Measurements from ENCODE around the gene CYP19A1. TPM values are rescaled to one million over a fixed set of nuclear protein-coding genes. Genes with fewer than 3 reads are reported as not detected.
A peak's percentile ranks its signal among the peaks of the same experiment; 100 is the strongest.

Gene CYP19A1
- total RNA-seq, 1 experiment from 2014 or later = 0.77 TPM

DNA sequence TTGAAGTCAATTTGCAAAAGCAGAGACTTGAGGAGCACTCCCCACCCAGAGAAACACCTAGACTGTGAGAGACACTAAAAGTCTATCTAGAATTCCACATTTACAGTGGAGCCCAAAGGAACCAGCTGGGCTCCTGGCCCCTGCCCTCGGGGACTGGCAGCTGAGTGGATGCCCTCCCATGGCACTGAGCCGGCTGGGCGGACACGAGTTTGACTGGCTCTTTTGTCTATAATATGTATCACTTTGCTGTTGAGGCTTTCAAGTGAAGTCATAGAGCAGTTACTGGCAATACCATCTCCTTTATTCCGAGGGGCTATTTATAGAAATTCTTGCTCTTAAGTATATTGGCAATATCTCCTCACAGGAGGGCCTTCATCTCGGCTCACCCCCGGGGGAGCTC, 177.9 kb downstream of the CYP19A1 start:
- ChIA-PET CTCF (interaction anchor here (0.7 kb wide), 1 partner anchor 111 kb away, joined by 3 read pairs; no protein-coding TSS in a partner anchor), POLR2A (no interaction called here)
- H3K9me3 Mint-ChIP-seq (ENCODE audit: unreplicated experiment) = no peaks in the 10 kb centered on the region
- TF ChIP-seq, protein P1, sequence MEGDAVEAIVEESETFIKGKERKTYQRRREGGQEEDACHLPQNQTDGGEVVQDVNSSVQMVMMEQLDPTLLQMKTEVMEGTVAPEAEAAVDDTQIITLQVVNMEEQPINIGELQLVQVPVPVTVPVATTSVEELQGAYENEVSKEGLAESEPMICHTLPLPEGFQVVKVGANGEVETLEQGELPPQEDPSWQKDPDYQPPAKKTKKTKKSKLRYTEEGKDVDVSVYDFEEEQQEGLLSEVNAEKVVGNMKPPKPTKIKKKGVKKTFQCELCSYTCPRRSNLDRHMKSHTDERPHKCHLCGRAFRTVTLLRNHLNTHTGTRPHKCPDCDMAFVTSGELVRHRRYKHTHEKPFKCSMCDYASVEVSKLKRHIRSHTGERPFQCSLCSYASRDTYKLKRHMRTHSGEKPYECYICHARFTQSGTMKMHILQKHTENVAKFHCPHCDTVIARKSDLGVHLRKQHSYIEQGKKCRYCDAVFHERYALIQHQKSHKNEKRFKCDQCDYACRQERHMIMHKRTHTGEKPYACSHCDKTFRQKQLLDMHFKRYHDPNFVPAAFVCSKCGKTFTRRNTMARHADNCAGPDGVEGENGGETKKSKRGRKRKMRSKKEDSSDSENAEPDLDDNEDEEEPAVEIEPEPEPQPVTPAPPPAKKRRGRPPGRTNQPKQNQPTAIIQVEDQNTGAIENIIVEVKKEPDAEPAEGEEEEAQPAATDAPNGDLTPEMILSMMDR (IDR thresholded peaks at IDR 0.05; ENCODE audit: insufficient read depth in 1 of 2, low read depth in 1 of 2, low read length in 1 of 2, severe bottlenecking in 1 of 2, unreplicated experiment in 1 of 2) = no peak
- H3K27me3 ChIP-seq (replicated peaks; ENCODE audit: control insufficient read depth, insufficient read depth, low read length) = no peaks in the 10 kb centered on the region
- H3K36me3 Mint-ChIP-seq (ENCODE audit: insufficient read depth, unreplicated experiment) = no peaks in the 10 kb centered on the region
- no TSS peak for BruUV-seq (replicated peaks)
- intact Hi-C loops (cut with micrococcal nuclease; ENCODE audit: unreplicated experiment) = loop anchor here (10.0 kb wide), 1 partner anchor 334 kb away; no protein-coding TSS in a partner anchor
- DNase-seq = no peak
- no peaks in the 10 kb centered on the region for H3K36me3 ChIP-seq (ENCODE audit: control insufficient read depth, insufficient read depth, low read length)
- H3K4me3 ChIP-seq (ENCODE audit: low read depth, low read length) = no peak overlapping the region
- no peaks in the 10 kb centered on the region for H3K4me1 Mint-ChIP-seq (ENCODE audit: low read depth, unreplicated experiment)
- H3K27ac Mint-ChIP-seq (ENCODE audit: unreplicated experiment) = no peak overlapping the region
- no peaks in the 10 kb centered on the region for H3K27me3 Mint-ChIP-seq (ENCODE audit: insufficient read depth, unreplicated experiment)
- H3K4me3 Mint-ChIP-seq (ENCODE audit: unreplicated experiment) = no peak overlapping the region
- H3K4me1 ChIP-seq = no peaks in the 10 kb centered on the region
- no peaks in the 10 kb centered on the region for H3K9me3 ChIP-seq

Small RNA genes within 50 kb of the gene (microRNA-seq; reads per million reads assigned to microRNA genes)
- gene MIR4713 (3.5 reads per million, percentile 22 among the genes with 10 or more reads in this experiment), gene MIR7973-1 (not detected), gene MIR7973-2 (not detected)

Other genes with a start within 250 kb of the CYP19A1 start
- 0.30 TPM in 1 of 2 replicates, not detected in the other for gene TNFAIP8L3, start 243.7 kb downstream of the CYP19A1 start, total RNA-seq (2022)
- 0.82 and 1.1 TPM in 2 replicates for gene GLDN, start 3.1 kb upstream of the CYP19A1 start, total RNA-seq (2022)

Data from Caco-2 (cell line).